22Rv1 (cell line): ENCODE data around the gene CFLAR.
A peak's percentile ranks its signal among the peaks of the same experiment; 100 is the strongest.

Source experiments
- H3K27ac ChIP-seq: fragments of 450-650 bp; 2 replicates; pipeline ENCODE4 v1.5.1; 2017
- ZFX ChIP-seq: fragments of 450-650 bp; IDR thresholded peaks from 2 replicates; pipeline ENCODE4 v1.6.1; 2017; ENCODE audit warnings: antibody characterized with exemption, borderline replicate concordance
- TF ChIP-seq, protein P1 (sequence below): fragments of 450-650 bp; IDR thresholded peaks from 2 replicates; pipeline ENCODE4 v1.5.1; 2017; ENCODE audit warnings: mild to moderate bottlenecking

CFLAR gene

DNA sequence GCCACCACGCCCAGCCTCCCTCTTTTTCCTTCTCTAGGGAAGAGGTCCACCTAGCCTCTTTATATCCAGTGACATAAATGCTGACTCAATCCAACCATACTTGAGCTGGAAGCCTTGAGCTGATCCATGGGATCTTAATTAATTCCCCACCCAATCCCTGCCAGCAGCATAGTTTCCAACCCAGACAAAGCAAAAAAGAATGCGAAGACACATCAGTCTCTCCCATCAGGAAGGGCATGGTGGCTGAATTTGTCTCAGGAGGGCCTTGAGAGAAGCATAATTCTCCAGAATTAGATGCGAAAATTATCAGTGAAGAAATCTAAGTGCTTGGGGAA, 89.5 kb downstream of the CFLAR start:
- H3K27ac ChIP-seq = no peak overlapping the region
- TF ChIP-seq, protein P1, sequence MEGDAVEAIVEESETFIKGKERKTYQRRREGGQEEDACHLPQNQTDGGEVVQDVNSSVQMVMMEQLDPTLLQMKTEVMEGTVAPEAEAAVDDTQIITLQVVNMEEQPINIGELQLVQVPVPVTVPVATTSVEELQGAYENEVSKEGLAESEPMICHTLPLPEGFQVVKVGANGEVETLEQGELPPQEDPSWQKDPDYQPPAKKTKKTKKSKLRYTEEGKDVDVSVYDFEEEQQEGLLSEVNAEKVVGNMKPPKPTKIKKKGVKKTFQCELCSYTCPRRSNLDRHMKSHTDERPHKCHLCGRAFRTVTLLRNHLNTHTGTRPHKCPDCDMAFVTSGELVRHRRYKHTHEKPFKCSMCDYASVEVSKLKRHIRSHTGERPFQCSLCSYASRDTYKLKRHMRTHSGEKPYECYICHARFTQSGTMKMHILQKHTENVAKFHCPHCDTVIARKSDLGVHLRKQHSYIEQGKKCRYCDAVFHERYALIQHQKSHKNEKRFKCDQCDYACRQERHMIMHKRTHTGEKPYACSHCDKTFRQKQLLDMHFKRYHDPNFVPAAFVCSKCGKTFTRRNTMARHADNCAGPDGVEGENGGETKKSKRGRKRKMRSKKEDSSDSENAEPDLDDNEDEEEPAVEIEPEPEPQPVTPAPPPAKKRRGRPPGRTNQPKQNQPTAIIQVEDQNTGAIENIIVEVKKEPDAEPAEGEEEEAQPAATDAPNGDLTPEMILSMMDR = no peak
- no peak for TF ChIP-seq ZFX

DNA sequence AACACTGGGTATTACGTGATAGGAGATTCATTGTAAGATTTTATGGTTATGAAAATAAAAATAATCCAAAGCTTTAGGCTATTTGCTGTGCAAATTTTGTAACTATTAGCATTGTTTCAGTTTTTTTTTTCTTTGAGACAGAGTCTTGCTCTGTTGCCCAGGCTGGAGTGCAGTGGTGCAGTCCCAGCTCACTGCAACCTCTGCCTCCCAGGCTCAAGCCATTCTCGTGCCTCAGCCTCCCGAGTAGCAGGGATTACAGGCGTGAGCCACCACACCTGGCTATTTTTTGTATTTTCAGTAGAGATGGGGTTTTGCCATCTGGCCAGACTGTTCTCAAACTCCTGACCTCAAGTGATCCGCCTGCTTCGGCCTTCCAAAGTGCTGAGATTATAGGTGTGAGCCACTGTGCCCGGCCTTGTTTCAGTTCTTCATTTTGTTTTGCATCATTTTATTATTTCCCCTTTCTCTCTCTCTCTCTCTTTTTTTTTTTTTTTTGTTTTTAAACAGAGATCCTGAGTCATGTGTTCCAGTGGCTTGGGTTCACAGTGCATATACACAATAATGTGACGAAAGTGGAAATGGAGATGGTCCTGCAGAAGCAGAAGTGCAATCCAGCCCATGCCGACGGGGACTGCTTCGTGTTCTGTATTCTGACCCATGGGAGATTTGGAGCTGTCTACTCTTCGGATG, 92.7 kb downstream of the CFLAR start:
- TF ChIP-seq, protein P1 = no peak
- TF ChIP-seq ZFX = no peak
- H3K27ac ChIP-seq = no peak overlapping the region

- TF ChIP-seq, protein P1 = no peak
- TF ChIP-seq ZFX = no peak
- no peak overlapping the region for H3K27ac ChIP-seq
Observed at GRCh38 chr2:201215963-201216362, 100.0 kb downstream of the CFLAR start.

DNA sequence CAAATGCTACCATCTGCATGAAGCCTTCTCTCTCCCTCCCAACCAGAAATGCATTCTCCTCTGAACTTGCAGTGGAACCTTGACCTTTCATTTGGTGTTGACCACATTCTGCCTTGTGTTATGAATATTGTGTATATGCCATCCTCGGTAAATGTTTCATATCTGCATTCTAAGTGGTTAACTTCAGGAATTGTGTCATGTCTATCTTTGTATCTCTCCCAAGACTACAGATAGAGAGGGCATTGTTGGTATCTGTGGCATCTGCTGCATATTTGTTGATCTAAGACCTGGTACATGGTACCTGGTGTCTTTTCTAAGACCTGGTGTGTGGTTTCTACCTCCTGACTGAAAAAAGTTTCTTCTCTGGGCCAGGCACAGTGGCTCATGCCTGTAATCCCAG, 101.0 kb downstream of the CFLAR start:
- H3K27ac ChIP-seq = no peak overlapping the region
- TF ChIP-seq, protein P1 = no peak
- no peak for TF ChIP-seq ZFX

GRCh38 chr2:201218780-201219179, 102.8 kb downstream of the CFLAR start:
- H3K27ac ChIP-seq = peak overlapping the region; percentile 65; the same call in 1 of the 2 replicates
- TF ChIP-seq, protein P1 = no peak
- TF ChIP-seq ZFX = no peak

DNA sequence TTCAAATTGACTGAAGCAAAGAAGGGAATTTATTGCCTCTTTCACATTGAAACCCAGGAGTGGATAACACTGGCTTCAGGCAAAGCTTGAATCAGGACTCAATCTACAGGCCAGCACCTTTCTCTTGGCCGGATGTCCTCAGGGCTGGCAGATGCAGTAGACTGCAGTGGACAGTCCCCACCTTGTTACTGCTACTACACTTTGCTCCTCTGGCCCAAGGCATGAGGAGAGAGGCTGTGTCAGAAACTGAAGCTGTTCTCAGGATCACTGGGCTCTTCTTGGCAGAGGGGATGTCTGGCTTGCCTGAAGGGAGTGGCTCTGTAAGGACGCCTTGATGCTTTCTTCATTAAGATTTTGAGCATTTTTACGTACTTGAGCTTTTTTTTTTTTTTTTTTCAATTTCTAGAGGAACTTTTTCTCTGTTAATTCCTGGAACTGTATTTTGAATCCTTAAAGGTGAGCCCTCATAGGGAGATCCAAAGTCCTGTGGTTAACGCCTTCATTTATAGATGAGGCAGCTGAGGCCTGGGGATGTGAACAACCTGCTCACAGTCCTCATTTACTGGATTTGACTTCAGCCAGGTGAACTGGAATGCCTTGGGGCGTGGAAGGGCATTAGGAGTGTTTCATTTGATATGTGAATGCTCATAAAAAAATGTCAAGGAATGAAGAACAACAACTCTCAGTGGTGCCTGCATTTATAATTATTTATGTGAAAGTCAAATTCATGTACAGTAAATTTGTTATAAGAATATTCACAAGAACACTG, 103.5 kb downstream of the CFLAR start:
- TF ChIP-seq ZFX = no peak
- TF ChIP-seq, protein P1 = no peak
- H3K27ac ChIP-seq = peak overlapping the region; percentile 65

GRCh38 chr2:201220102-201220570, 104.2 kb downstream of the CFLAR start:
- peak overlapping the region; percentile 65 for H3K27ac ChIP-seq
- TF ChIP-seq, protein P1 = no peak
- TF ChIP-seq ZFX = no peak
